HG03565 (cell line): ENCODE data around the gene RECK.
"Not testable (repeated sequence)": the region's sequence is repeated elsewhere in the genome, so short reads cannot be mapped to it uniquely, and the experiment has no call there.

ENCODE experiments used
- ATAC-seq: cut with Tn5 transposase; IDR thresholded peaks from one replicate; pipeline ENCODE4 v1.9.1; 2021; ENCODE audit warnings: mild to moderate bottlenecking, moderate library complexity; ENCODE audit not compliant: unreplicated experiment

Gene RECK

DNA sequence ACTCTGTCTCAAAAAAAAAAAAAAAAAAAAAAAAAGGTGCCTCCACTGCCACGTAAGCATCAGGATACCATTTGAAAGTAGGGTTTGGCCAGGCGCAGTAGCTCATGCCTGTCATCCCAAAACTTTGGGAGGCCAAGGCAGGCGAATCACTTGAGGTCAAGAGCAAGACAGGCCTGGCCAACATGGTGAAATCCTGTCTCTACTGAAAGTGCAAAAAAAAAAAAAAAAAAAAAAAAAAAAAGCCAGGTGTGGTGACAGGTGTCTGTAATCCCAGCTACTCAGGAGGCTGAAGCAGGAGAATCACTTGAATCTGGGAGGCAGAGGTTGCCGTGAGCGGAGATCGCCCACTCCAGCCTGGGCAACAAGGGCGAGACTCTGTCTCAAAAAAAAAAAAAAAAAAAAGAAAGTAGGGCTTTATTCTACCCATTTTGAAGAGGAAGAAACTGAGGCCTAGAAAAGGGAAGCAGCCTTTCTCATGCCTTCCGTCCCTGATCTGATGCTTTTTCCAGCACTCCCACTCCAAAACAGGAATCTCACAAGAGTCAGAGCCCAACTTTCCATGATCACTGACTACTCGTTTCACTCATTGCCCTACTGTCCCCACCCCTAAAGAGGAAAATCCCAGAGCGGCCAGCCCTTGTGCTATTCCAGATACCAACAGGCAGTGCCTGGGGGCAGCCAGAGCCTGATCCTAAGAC, 116.2 kb downstream of the RECK start:
- ATAC-seq: no peak

DNA sequence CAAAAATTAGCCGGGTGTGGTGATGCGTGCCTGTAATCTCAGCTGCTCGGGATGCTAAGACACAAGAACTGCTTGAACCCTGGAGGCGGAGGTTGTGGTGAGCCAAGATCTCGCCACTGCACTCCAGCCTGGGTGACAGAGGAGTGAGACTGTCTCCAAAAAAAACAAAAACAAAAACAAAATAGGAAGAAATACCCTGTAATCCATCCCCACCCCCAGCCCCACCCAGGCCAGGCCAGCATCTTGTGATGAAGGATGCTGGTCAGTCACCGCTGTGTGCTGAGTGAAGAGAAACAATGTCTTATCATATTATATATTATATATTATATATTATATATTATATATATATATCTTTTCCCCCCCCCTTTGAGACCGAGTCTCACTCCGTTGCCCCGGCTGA, 117.0 kb downstream of the RECK start:
- no peak for ATAC-seq

DNA sequence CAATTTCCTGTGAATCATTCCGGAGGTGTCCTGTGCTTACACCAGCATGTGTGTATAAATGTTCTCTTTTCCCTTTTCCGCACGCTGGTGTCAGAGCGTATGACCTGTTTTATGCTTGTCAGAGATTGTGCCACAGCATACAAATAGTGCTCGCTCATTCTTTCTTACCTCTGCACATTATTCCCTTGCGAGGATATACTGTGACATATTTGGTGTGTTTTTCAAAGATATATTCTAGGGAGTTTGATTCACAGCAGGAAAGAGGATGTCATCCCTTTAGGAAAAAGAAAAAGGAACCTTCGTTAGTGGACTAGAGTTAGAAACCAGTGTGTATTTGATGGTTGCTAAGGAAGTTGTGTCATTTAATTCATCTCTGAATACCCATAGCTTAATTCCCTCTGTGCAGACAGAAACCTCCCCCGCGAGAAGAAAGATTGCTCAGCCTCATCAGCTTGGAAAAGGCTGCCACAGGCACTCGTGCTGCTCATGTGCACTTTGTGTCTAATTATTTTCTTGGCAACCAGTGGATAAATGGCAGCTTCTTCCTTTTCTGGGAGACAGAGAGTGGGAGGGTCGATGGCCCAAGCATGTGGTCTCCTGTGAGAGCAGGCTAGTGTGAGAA, 117.7 kb downstream of the RECK start:
- no peak for ATAC-seq

DNA sequence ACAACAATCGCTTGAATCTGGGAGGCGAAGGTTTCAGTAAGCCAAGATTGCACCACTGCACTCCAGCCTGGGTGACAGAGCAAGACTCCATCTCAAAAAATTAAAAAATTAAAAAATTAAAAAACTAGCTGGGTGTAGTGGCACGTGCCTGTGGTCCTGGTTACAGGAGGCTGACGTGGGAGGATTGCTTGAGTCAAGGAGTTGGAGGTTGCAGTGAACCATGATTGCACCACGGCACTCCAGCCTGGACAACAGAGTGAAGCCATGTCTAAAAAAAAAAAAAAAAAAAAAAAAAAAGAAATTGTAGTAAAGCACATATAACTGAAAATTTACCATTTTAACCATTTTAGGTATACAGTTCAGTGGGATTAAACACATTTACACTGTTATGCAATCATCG, 119.4 kb downstream of the RECK start:
- ATAC-seq: no peak

DNA sequence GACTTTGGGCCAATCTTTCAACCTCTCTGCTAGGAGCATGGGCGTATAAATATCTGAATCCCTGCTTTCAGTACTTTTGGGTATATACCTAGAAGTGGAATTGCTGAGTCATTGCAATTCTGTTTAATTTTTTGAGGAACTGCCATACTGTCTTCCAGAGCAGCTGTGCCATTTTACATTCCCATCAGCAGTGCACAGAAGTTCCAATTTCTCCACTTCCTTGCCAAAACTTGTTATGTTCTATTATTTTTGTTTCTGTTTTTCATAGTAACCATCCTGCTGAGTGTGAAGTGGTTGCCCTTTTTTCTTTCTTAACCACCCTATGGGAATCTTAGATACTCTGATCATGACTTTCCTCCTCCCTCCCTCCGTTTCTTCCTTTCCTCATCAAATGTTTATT, 121.4 kb downstream of the RECK start:
- ATAC-seq: no peak

DNA sequence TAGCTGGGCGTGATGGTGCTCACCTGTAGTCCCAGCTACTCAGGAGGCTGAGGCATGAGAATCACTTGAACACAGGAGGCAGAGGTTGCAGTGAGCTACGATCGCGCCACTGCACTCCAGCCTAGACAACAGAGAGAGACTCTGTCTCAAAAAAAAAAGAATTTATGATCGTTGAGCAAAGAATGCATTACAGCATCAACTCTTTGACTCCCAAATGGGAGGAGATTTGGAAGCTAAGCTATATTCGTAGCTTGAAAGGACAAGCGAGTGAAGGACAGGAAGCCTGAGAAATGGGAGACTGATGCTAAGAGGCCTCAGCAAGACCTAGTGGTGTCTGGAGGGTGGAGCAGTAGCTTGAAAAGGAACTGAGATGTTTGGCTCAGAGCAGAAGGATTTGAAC, 122.2 kb downstream of the RECK start:
- no peak for ATAC-seq

DNA sequence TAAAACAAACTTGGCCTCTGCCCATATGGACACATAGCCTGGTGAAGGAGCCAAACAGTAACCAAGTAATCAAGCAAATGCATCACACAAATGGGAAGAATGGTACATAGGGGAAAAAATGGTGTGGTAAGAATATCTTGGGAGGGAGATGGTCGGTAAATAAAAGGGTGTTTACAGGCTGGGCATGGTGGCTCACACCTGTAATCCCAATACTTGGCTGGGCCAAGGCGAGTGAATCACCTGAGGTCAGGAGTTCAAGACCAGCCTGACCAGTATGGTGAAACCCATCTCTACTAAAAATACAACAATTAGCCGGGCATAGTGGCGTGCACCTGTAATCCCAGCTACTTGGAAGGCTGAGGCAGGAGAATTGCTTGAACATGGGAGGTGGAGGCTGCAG, 122.8 kb downstream of the RECK start:
- ATAC-seq: not testable (repeated sequence)

DNA sequence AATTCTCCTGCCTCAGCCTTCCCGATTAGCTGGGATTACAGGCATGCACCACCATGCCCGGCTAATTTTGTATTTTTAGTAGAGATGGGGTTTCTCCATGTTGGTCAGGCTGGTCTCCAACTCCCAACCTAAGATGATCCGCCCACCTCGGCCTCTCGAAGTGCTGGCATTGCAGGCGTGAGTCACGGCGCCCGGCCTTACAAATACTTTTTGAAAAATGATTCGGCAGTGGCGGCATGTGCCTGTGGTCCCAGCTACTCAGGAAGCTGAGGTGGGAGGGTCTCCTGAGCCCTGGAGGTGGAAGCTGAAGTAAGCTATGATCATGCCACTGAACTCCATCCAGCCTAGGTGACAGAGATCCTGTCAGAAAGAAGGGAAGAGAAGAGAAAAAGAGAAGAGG, 123.4 kb downstream of the RECK start:
- not testable (repeated sequence) for ATAC-seq

DNA sequence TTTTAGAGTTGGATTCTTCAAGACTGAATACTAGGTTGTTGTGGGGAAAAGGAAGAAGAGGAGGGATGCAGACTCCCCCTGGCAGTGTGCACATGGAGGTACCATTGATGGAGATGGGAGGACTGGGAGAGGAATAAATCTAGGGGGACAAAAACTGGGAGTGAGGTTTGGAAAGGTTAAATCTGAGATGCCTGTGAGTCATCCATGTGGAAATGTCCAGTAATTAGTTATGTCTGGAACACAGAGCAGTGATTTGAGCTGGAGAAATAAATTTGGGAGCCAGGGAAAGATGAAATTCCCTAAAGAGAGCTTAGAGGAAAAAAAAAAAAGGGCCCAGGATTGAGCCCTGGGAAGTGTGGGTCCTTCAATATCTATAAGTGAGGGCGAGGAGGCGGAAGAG, 124.5 kb downstream of the RECK start:
- ATAC-seq: no peak

DNA sequence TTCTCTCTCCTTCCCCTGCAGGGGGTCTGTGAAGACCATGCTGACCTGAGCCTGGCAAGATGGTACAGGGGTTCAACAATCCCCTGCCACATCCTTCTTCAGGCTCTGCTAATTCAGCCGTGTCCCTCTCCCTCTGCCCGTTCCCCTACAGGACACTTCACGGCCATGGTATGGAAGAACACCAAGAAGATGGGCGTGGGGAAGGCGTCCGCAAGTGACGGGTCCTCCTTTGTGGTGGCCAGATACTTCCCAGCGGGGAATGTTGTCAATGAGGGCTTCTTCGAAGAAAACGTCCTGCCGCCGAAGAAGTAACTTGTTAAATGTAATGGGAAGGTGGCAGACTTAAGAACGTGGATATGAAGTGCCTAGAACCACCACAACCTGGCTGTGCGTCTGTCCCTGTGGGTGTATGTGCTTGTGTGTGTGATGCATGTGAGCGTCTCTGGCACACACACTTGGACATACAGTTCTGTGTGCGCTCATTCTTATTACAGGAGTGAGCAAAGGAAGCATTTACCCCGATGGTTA, 125.6 kb downstream of the RECK start:
- ATAC-seq: no peak

DNA sequence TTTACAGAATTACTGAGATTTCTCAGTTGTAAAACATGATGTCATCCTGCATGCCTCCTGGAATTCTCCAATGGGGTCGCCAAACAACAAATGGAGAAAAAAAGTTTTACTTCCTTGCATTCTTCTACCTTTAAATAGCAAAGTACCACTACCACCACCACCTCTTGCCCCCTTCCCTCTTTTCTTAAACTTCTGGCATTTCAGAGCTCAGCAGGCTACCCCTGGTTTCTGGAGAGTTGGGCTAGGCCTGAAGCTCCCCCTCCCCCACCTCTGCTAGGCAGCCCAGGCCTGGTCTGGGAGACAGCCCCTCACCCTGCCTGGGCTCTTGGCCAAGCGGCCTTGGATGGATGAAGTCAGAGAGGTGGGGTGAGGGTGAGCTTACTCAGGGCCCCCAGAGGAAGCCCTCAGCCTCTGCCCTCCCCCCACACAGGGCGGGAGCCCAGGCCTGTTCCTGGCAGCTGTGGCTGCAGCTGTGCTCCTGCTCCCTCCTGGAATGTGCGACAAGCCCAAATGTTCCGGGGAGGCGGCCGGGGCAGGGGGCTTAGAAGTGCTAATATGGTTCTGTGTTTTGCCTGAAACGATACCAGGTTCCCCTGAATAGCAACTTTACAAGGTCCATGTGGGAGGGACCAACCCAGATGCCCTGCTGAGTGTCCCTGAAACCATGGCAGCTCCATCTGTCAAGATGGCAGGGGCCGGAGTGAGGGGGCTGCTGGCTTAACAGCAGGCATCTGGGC, 126.5 kb downstream of the RECK start:
- no peak for ATAC-seq

DNA sequence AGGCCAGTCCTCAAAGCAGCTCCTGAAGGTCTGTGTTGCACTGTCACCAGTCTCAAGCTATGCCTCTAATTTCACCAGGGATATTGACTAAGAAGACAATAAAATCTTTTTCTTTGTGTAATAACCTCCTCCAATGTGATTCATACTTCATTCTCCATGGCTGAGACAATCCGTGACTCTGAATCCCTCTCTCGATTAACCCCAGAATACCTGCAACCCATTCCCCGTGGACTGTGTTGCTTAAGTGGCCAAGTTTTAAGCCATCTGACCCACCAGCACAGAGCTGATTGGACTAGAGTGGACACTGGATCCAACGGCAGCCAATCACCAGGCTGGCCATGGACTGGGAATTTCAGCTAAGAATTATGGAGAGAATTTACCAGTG, 127.1 kb downstream of the RECK start:
- ATAC-seq: no peak

DNA sequence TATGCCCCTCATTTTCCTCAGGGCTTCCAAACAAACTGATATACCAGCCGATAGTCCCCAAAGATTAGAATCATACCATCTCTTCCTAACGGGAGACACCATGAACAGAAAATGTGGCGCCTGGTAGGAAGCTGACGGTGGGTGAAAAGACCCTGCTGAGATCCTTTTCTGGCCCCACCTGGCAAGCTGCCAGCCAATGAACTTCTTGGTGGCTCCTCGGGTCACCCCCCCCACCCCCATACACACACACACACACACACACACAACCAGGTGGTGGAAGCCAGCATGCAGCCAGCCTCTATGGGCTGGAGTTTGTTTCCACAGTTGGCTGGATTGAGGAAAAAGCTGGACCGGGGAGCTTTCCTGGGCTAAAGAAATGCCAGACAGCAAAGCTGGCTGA, 127.7 kb downstream of the RECK start:
- no peak for ATAC-seq

DNA sequence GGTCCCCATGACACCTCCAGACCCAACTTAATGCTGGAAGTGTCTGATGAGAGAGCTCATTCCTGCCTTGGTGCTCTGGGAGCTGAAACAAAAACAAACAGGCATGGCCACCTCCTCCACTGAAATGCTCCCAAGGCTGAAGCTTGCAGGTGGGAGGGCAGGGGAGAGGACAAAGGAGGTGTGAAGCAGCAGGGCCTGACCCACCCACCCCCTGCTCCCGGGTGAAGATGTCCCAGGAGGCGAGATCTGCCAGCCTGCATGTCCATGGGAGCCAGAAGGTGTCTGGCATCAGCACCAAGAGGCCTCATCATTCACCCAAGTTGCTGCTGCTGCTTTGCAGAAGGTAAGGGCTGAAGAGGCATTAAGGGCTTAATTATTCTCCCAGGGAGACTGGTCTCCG, 128.3 kb downstream of the RECK start:
- no peak for ATAC-seq

DNA sequence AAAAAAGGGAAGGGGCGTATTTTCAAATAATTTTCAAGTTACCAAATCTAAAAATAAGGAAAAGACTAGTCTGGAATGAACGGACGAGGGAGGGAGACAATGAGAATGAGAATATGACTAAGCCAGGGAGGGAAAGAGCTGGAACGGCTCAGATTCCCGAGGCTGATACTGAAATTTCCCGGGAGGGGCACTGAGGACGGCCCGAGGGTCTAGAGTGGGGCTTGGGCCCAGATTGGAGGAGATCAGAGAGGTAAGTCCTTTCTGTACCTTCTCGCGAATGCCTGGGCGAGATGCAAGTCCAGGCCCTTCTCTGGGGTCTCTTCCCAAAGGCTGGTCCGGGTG, 129.1 kb downstream of the RECK start:
- ATAC-seq: no peak

DNA sequence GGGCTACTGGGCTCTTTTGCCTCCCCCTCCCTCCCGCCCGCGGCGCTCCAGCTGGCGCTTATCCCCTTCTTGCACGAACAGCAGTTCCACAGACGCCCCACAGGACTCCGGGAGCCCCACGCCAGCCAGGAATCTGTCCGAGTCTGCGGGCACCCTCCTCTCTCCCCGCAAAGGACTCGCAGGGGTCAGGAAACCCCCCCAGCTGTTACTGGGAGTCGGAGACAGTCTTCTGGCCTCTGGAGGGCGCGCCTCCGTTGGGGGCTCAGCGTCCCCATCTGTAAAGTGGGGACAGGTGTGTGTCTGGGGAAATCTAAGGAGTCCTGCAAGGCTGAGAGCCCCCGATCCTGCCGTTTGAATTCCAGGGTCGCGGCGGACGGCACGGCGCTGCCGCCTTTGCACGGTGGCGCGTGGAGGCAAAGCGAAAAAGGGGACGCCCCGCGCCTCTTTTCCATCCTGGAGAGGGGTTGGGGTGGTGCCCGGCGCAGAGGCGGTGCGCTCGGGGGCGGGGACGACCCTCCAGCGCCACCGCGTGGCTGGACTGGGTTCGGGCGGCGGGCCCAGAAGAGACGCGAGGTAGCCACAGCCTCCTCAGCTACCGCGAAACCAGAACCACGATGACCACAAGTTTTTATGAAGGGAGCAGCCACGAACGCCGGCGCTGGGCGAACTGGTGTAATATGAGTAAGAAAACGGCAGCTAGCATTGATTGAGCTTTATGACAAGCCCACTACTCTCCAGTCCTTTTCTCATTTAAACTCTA, 129.6 kb downstream of the RECK start:
- peak; percentile 68 for ATAC-seq

DNA sequence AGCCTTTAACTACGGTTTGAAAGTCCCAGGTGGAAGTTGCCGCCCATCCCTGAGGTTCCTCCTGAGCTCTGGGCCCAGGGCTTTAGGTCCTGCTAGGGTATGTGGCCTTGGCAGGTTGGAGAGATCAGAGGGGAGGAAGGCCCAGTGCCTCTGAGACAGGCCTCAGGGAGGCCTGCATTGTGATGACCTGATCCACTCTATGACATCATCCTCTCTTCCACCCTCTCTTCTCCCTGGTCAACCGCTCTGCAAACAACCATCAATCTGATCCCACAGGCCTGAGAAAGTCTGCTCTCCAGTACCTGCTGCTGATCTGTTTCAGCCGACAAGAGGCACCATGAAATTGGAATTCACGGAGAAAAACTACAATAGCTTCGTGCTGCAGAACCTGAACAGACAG, 132.5 kb downstream of the RECK start, which contains the start of gene CCIN:
TSS of gene CCIN (plus strand) at position 223 of the 400 bp plus-strand sequence. CDS start at position 338, 115 bp downstream.
- ATAC-seq: no peak

DNA sequence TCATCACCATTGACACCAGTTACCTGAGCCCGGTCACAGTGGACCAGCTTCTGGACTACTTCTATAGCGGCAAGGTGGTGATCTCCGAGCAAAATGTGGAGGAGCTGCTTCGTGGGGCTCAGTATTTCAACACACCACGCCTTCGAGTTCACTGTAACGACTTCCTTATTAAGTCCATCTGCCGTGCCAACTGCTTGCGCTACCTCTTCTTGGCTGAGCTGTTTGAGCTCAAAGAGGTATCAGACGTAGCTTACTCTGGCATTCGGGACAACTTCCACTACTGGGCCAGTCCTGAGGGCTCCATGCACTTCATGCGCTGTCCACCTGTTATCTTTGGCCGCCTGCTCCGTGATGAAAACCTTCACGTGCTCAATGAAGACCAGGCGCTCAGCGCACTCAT, 133.0 kb downstream of the RECK start:
- no peak for ATAC-seq

DNA sequence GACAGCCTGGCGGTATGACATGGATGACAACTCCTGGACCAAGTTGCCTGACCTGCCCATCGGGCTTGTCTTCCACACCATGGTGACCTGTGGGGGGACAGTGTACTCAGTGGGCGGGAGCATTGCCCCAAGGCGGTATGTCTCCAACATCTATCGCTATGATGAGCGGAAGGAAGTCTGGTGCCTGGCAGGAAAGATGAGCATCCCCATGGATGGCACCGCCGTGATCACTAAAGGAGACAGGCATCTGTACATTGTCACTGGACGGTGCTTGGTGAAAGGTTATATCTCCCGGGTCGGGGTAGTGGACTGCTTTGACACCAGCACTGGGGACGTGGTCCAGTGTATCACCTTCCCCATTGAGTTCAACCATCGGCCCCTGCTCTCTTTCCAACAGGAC, 133.8 kb downstream of the RECK start:
- ATAC-seq: no peak

DNA sequence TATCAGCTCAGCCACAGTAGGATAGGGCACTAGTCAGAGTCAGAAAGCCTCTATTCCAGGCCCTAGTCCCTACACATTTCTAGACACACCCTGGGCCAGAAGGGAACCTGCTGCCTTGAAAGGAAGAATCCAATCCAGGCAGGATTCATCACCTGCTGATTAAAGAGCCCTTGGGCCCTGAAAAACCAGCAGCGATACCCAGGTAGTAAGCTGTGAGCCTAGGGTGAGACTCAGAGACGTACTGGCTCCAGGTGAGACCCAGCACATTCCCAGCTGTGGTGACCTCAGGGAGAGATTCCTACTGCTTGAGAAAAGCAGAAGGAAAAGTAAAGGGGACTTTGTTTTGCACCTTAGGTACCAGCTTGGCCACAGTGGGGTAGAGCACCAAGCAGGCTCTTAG, 137.1 kb downstream of the RECK start:
- ATAC-seq: no peak
